Endothelial cell of umbilical vein (primary cell): ENCODE results near the gene ZNF580. TPM values are rescaled to one million over a fixed set of nuclear protein-coding genes. Genes with fewer than 3 reads are reported as not detected.

Experiments used
- BruUV-seq: library from RNA; stranded (reverse); fragments of 400-500 nt; replicated peaks from 2 replicates; lab custom pipeline; 2021; lab: Mats Ljungman, UMichigan
- CTCF ChIA-PET: fragments of 300-600, 350-600 bp; sonication (Branson Sonifier 250); formaldehyde crosslinking; loops from one replicate; lab custom pipeline; 2021; ENCODE audit warnings: antibody characterized with exemption, inconsistent platforms; lab: Charles Lee
- POLR2A ChIA-PET: fragments of 300-600, 350-600 bp; sonication (Branson Sonifier 250); formaldehyde crosslinking; loops from one replicate; lab custom pipeline; 2021; ENCODE audit warnings: antibody characterized with exemption, inconsistent platforms; lab: Charles Lee
- DNase-seq: peaks from one replicate; pipeline ENCODE4 v3.0.0-alpha.2; 2011; ENCODE audit warnings: low read depth, low spot score
- FAIRE-seq: peaks from 2 replicates; lab custom pipeline; 2011; peaks lifted over from hg19 to GRCh38; lab: Jason Lieb, UNC
- H2AFZ ChIP-seq: 2 replicates; pipeline ENCODE4 v1.6.0; 2012; ENCODE audit warnings: low read depth, low read length, control low read depth, inconsistent platforms
- H3K27ac ChIP-seq: 2 replicates; pipeline ENCODE4 v1.5.1; 2011; ENCODE audit warnings: low read depth, mild to moderate bottlenecking, control low read depth, low read length, moderate library complexity; ENCODE audit not compliant: insufficient read depth
- H3K27me3 ChIP-seq, 2 experiments: 2 replicates each; pipeline versions ENCODE4 v1.6.0 to v1.6.1; 2011; ENCODE audit warnings: low read length in 2 of 2, mixed read lengths in 1 of 2; ENCODE audit not compliant: control insufficient read depth in 2 of 2, insufficient read depth in 2 of 2
- H3K36me3 ChIP-seq, 2 experiments: 2 replicates in 1 of 2; 3 replicates in 1 of 2; pipeline ENCODE4 v1.5.1; 2011; ENCODE audit warnings: low read length in 2 of 2, mild to moderate bottlenecking in 1 of 2, moderate library complexity in 1 of 2; ENCODE audit not compliant: control insufficient read depth in 2 of 2, insufficient read depth in 2 of 2; ENCODE audit errors: extremely low read depth in 1 of 2
- H3K4me1 ChIP-seq: 3 replicates; pipeline ENCODE4 v1.5.1; 2011; ENCODE audit warnings: mild to moderate bottlenecking, low read length; ENCODE audit not compliant: control insufficient read depth, insufficient read depth; ENCODE audit errors: extremely low read depth
- H3K4me2 ChIP-seq: 2 replicates; pipeline ENCODE4 v1.6.1; 2011; ENCODE audit warnings: low read length, control low read depth, mixed read lengths; ENCODE audit not compliant: insufficient read depth
- H3K4me3 ChIP-seq, 3 experiments: fragments of 200-600 bp in 1 of 3; sonication (generic), shearing (Covaris generic) in 1 of 3; replicated peaks in 1 of 3; 2 replicates each; pipeline ENCODE4 v1.5.1; 2011 to 2016; ENCODE audit warnings: control low read depth in 3 of 3, low read length in 3 of 3, mild to moderate bottlenecking in 2 of 3, inconsistent platforms in 1 of 3, low read depth in 1 of 3, moderate library complexity in 1 of 3; ENCODE audit not compliant: insufficient read depth in 1 of 3
- H3K79me2 ChIP-seq: 2 replicates; pipeline ENCODE4 v1.6.0; 2012; ENCODE audit warnings: low read length, inconsistent platforms; ENCODE audit not compliant: control insufficient read depth, insufficient read depth
- H3K9ac ChIP-seq: replicated peaks from 2 replicates; pipeline ENCODE3; 2011; ENCODE audit warnings: low read length, control low read depth; ENCODE audit not compliant: insufficient read depth; ENCODE audit errors: extremely low read depth
- H3K9me1 ChIP-seq: replicated peaks from 3 replicates; pipeline ENCODE4 v1.6.0; 2011; ENCODE audit warnings: mild to moderate bottlenecking, low read length; ENCODE audit not compliant: control insufficient read depth, insufficient read depth; ENCODE audit errors: extremely low read depth
- H3K9me3 ChIP-seq: replicated peaks from 2 replicates; pipeline ENCODE4 v1.5.1; 2012; ENCODE audit warnings: low read length, inconsistent platforms; ENCODE audit not compliant: control insufficient read depth, insufficient read depth
- H4K20me1 ChIP-seq: replicated peaks from 2 replicates; pipeline ENCODE3; 2011; ENCODE audit warnings: mild to moderate bottlenecking, low read length; ENCODE audit not compliant: control insufficient read depth, insufficient read depth; ENCODE audit errors: extremely low read depth
- CTCF ChIP-seq, 2 donors: IDR thresholded peaks; 1 replicate in 1 of 2; 2 replicates in 1 of 2; pipeline ENCODE4 v1.5.1; 2011; ENCODE audit warnings: low read length in 2 of 2, mild to moderate bottlenecking in 2 of 2, moderate library complexity in 2 of 2, control low read depth in 1 of 2, inconsistent platforms in 1 of 2, low read depth in 1 of 2; ENCODE audit not compliant: insufficient read depth in 1 of 2; ENCODE audit errors: extremely low read depth in 1 of 2
- EZH2 ChIP-seq: IDR thresholded peaks from 2 replicates; pipeline ENCODE4 v1.6.1; 2012; ENCODE audit warnings: borderline replicate concordance, low read depth, mild to moderate bottlenecking, moderate library complexity, low read length, inconsistent platforms; ENCODE audit not compliant: severe bottlenecking
- GATA2 ChIP-seq: IDR thresholded peaks from 2 replicates; pipeline ENCODE4 v1.7.0; 2011; ENCODE audit warnings: low read depth, mild to moderate bottlenecking, moderate library complexity, mixed read lengths, low read length; ENCODE audit not compliant: insufficient read length, insufficient read depth
- JUN ChIP-seq: IDR thresholded peaks from 2 replicates; pipeline ENCODE4 v1.6.1; 2011; ENCODE audit warnings: borderline replicate concordance, low read depth; ENCODE audit not compliant: insufficient read length, insufficient read depth
- MAX ChIP-seq: IDR thresholded peaks from 2 replicates; pipeline ENCODE4 v1.6.1; 2011; ENCODE audit not compliant: insufficient read depth, insufficient read length
- POLR2A ChIP-seq: IDR thresholded peaks from 2 replicates; pipeline ENCODE4 v1.6.1; 2012; ENCODE audit warnings: low read depth, mild to moderate bottlenecking, control low read depth, low read length
- POLR2AphosphoS5 ChIP-seq: IDR thresholded peaks from 2 replicates; pipeline ENCODE4 v1.6.1; 2012; ENCODE audit warnings: low read depth, mild to moderate bottlenecking, control low read depth, low read length, moderate library complexity; ENCODE audit not compliant: insufficient read depth
- dilution Hi-C: fragments of 300-500 bp; cut with MboI; formaldehyde crosslinking; loops from one replicate; pipeline ENCODE4 v1.15.0; 2019; ENCODE audit warnings: low sequenced_read_pairs; ENCODE audit not compliant: extremely low pct_ligation_motif_present
- intact Hi-C: fragments of 100-400 bp; cut with micrococcal nuclease; formaldehyde crosslinking; loops from one replicate; pipeline ENCODE4 v1.10.0; 2022
- polyA plus RNA-seq, 4 experiments: library from polyadenylated mRNA; depleted of rRNA in 3 of 4; stranded (reverse) in 3 of 4; unstranded in 1 of 4; fragments of >200 nt; gene quantifications; 2 replicates each; pipeline versions ENCODE4 v1.2.1 to v1.2.3, GENCODE V29; 2011 to 2012; ENCODE audit warnings: missing spikeins in 1 of 4
- total RNA-seq: library from RNA; stranded (reverse); gene quantifications from 2 replicates; pipeline ENCODE4 v1.2.3, GENCODE V29; 2021

The ZNF580 gene
- total and polyA plus RNA-seq, 2 donors (not counting 3 experiments of a cell fraction or from before 2014, with no cell fraction given): 13.7 to 41.1 TPM

GRCh38 chr19:55599842-55600661 is 40.8 kb upstream of the ZNF580 start, which contains the start of gene ZNF524:
ZNF524 (plus strand) TSS chr19:55600288; CDS start chr19:55602113, 1,825 bp downstream.
- dilution Hi-C loops (loop anchor here (10.0 kb wide), 1 partner anchor 85 kb away; no protein-coding TSS in a partner anchor), intact Hi-C loops (loop anchor here (1.0 to 10.0 kb wide), 11 partner anchors 13 to 483 kb away; partner anchors contain the start of genes KMT5C, PPP1R12C, PPP6R1 and RPL28)
- Histone ChIP-seq H3K4me2 (peak within 1 kb of the TSS; percentile 90), H3K9ac (peak within 1 kb of the TSS; percentile 97), H3K4me3 (peak within 1 kb of the TSS; percentile 78 to 92 (median 89)), H2AFZ (peak within 1 kb of the TSS; percentile 96), H3K4me1 (peaks cover 13% of the 10 kb centered on the region), H3K9me1 (no peaks in the 10 kb centered on the region), H4K20me1 (no peaks in the 10 kb centered on the region), H3K9me3 (no peaks in the 10 kb centered on the region), H3K79me2 (peaks cover 2% of the 10 kb centered on the region), H3K36me3 (peaks cover 3 to 14% of the 10 kb centered on the region in 2 experiments), H3K27me3 (no peaks in the 10 kb centered on the region), H3K27ac (peak within 1 kb of the TSS; percentile 98)
- ChIA-PET POLR2A (interaction anchor here (0.9 to 2.2 kb wide), 6 partner anchors 14 to 193 kb away, joined by 3 to 8 read pairs (median 8); partner anchors contain the start of genes UBE2S and ZNF784), CTCF (interaction anchor here (0.6 to 1.8 kb wide), 12 partner anchors 17 to 132 kb away, joined by 3 to 8 read pairs (median 4); partner anchors contain the start of gene U2AF2)
- no peak for TF ChIP-seq POLR2A
- TF ChIP-seq POLR2AphosphoS5: peak; percentile 63
- DNase-seq (peak; percentile 72), FAIRE-seq (peak; percentile 8)
- TSS peak; percentile 48 for BruUV-seq

GRCh38 chr19:55600662-55601028 is 40.2 kb upstream of the ZNF580 start:
- H3K36me3 ChIP-seq: peaks cover 0 to 10% of the 10 kb centered on the region in 2 experiments
- peak overlapping the region; percentile 81 for H3K4me2 ChIP-seq
- H3K4me1 ChIP-seq: peaks cover 13% of the 10 kb centered on the region
- ChIA-PET CTCF (interaction anchor here (0.6 kb wide), 1 partner anchor 53 kb away, joined by 3 read pairs; no protein-coding TSS in a partner anchor), POLR2A (interaction anchor here (2.2 kb wide), 1 partner anchor 14 kb away, joined by 8 read pairs; no protein-coding TSS in a partner anchor)
- DNase-seq (no peak), FAIRE-seq (peak; percentile 4)
- peak overlapping the region; percentile 15 for H2AFZ ChIP-seq
- no peaks in the 10 kb centered on the region for H3K27me3 ChIP-seq
- peaks cover 2% of the 10 kb centered on the region for H3K79me2 ChIP-seq
- peak overlapping the region; percentile 97 for H3K9ac ChIP-seq
- intact Hi-C loops (loop anchor here (1.0 to 10.0 kb wide), 4 partner anchors 35 to 346 kb away; partner anchors contain the start of genes PPP6R1, RPL28 and TMEM238), dilution Hi-C loops (loop anchor here (10.0 kb wide), 1 partner anchor 86 kb away; no protein-coding TSS in a partner anchor)
- H4K20me1 ChIP-seq: no peaks in the 10 kb centered on the region
- H3K9me3 ChIP-seq: no peaks in the 10 kb centered on the region
- H3K4me3 ChIP-seq: peak overlapping the region; percentile 42 to 92 (median 60)
- no peak for TF ChIP-seq GATA2
- no peak for TF ChIP-seq JUN
- no peak for TF ChIP-seq CTCF (IDR thresholded peaks at IDR 0.05; ENCODE audit: extremely low read depth in 1 of 2, insufficient read depth in 1 of 2, low read depth in 1 of 2, low read length in 2 of 2)
- no peak for TF ChIP-seq EZH2
- TF ChIP-seq POLR2A: peak; percentile 12
- no peak for TF ChIP-seq MAX
- no peaks in the 10 kb centered on the region for H3K9me1 ChIP-seq
- BruUV-seq: TSS peak; percentile 32
- H3K27ac ChIP-seq: no peak overlapping the region
